LNCaP clone FGC (cell line): ENCODE data around the gene TRIOBP.

Experiments
- DNase-seq: peaks from one replicate; pipeline ENCODE4 v3.0.0-alpha.2; 2011; ENCODE audit warnings: low read depth
- H3K4me3 ChIP-seq: 2 replicates; pipeline ENCODE4 v1.5.1; 2011; ENCODE audit warnings: mild to moderate bottlenecking, low read depth, low read length, control low read depth
- CTCF ChIP-seq: IDR thresholded peaks from 2 replicates; pipeline ENCODE4 v1.5.1; 2012; ENCODE audit warnings: mild to moderate bottlenecking; ENCODE audit not compliant: control insufficient read depth, insufficient read depth; ENCODE audit errors: extremely low read depth

The TRIOBP gene

DNA sequence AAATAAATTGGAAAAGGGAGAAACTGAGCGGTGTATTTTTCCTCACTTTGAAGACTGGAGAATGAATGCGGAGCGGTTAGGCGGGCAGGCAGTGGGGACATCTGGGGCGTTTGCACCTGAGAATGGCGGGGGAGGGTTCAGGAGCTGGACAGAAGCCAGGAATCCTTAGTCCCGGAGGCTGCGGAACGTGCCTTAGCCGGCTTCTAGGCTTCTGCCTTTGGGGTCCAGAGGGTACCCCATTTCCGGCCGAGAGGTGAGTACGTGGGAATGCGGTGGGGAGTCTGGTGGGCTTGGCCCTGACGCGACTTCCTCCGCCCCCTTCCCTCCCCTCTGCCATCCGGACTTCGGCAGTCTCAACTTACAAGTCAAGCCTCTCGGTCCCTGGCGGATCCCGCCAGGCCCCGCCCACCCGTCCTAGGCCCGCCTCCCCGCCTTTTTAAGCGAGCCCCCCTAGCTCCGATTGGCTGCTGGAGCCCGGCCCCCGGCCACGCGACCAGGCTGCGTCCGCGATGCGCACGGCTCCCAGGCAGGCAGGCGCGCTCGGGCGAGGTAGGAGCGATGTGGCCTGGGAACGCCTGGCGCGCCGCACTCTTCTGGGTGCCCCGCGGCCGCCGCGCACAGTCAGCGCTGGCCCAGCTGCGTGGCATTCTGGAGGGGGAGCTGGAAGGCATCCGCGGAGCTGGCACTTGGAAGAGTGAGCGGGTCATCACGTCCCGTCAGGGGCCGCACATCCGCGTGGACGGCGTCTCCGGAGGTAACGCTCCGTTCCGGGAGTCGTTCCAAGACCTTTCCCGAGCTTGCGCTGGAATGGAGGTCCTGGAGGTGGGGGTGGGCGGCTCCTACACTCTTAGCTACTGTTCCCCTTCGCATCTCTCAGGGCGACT is 110.8 kb downstream of the TRIOBP start, which contains the start of gene GCAT:
Gene GCAT, plus strand, starts transcription at position 525 of the 884 bp plus-strand sequence. Its CDS starts 34 bp downstream, at position 559.
- TF ChIP-seq CTCF = no peak
- DNase-seq = peak; percentile 88
- H3K4me3 ChIP-seq = peak within 1 kb of the TSS; percentile 87

GRCh38 chr22:37808294-37808657 is 111.4 kb downstream of the TRIOBP start:
- TF ChIP-seq CTCF = no peak
- no peak for DNase-seq
- peak overlapping the region; percentile 87 for H3K4me3 ChIP-seq

DNA sequence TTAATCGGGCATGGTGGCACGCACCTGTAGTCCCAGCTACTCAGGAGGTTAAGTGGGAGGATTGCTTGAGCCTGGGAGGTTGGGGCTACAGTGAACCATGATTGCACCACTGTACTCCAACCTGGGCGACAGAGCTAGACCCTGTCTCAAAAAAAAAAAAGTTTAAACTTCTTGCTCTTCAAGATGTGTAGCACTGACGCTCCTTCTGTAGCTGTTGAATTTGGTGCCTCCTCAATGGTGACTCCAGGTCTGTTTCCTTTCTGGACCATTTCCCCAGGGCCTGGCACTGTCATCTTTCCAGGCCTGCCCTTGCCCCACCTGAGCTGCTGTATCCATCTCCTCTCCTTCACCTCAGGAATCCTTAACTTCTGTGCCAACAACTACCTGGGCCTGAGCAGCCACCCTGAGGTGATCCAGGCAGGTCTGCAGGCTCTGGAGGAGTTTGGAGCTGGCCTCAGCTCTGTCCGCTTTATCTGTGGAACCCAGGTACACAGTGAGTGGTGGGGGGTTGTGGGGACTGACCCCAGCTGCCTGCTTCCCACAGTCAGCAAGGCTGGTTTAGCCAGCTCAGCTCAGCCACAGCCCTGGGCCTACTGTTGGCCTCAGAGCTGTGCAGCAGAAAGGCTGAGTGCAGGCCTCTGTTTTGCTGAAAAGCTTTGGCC is 113.0 kb downstream of the TRIOBP start:
- H3K4me3 ChIP-seq = no peak overlapping the region
- no peak for TF ChIP-seq CTCF
- no peak for DNase-seq

GRCh38 chr22:37811867-37812266 is 115.0 kb downstream of the TRIOBP start:
- no peak for TF ChIP-seq CTCF
- no peak for DNase-seq
- no peak overlapping the region for H3K4me3 ChIP-seq

DNA sequence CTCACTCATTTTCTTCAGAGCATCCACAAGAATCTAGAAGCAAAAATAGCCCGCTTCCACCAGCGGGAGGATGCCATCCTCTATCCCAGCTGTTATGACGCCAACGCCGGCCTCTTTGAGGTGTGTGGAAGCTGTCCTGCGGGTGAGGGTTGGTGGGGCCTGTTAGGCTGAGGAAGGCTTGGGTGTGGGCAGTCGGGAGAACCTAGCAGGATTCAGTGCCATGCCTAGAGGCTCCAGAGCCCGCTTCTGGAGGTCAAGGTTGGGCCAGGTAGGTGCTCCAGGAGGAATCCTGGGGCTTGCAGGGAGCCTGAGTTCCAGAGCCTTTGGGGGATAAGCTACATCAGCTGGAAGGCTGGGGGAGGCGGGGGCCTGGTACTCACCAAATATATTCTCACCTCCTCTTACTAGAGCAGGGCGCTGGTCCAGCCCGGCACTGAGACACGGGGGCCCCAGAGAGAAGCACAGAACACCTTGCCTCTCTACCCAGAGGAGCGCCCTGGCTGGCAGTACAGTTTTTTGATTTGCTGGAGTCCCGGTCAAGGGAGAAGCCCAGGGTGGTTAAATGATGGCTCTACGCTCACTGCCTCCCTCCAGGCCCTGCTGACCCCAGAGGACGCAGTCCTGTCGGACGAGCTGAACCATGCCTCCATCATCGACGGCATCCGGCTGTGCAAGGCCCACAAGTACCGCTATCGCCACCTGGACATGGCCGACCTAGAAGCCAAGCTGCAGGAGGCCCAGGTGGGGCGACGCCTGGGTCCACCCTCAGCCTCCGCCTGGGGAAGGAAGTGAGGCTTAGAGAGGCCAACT is 116.2 kb downstream of the TRIOBP start:
- no peak for DNase-seq
- TF ChIP-seq CTCF = no peak
- H3K4me3 ChIP-seq = no peak overlapping the region

DNA sequence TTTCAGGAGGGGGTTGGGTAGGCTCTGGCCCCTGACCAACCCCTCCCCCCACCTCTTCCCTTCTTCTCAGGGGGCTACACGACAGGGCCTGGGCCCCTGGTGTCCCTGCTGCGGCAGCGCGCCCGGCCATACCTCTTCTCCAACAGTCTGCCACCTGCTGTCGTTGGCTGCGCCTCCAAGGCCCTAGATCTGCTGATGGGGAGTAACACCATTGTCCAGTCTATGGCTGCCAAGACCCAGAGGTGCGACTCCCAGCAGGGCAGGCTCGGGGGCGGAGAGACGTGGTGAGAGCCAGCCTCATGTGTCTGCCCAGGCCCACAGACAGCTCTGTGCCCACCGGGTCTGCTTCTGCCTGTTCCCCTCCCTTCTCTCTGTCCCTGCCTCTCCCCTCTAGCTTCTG is 118.7 kb downstream of the TRIOBP start:
- no peak for TF ChIP-seq CTCF

More for the DNA sequence above, 118.7 kb downstream of the TRIOBP start:
- no peak overlapping the region for H3K4me3 ChIP-seq
- DNase-seq = no peak
